HG02973 (cell line): ENCODE data around the gene RALGAPA1.

Experiments used
- ATAC-seq: cut with Tn5 transposase; IDR thresholded peaks from one replicate; pipeline ENCODE4 v1.9.1; 2021; ENCODE audit warnings: moderate library complexity; ENCODE audit not compliant: unreplicated experiment

Gene RALGAPA1

GRCh38 chr14:35503646-35504045 lies 305.4 kb downstream of the RALGAPA1 start:
- no peak for ATAC-seq

DNA sequence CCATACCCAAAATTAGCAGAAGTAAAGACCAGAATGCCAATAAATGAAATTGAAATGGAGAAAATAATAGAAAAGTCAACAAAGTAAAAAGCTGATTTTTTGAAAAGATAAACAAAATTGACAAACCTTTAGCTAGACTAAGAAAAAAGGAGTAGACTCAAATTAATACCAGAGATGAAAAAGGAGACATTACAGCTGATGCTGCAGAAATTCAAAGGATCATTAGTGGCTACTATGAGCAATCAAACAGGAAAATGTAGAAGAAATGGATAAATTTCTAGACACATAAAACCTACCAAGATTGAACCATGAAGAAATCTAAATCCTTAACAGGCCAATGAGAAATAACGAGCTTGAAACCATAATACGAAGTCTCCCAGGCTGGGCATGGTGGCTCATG lies 309.9 kb downstream of the RALGAPA1 start:
- ATAC-seq: no peak

DNA sequence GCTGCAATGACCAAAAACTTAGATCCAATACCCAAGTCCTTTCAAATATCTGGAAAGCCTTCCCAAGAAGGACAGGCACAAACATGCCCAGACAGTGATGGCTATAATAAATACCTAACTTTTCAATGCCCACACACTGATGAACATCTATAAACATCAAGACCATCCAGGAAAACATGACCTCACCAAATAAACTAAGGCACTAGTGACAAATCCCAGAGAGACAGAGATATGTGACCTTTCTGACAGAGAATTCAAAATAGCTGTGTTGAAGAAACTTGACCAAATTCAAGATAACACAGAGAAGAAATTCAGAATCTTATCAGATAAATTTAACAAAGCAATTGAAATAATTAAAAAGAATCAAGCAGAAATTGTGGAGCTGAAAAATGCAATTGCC lies 313.8 kb downstream of the RALGAPA1 start:
- ATAC-seq: no peak

DNA sequence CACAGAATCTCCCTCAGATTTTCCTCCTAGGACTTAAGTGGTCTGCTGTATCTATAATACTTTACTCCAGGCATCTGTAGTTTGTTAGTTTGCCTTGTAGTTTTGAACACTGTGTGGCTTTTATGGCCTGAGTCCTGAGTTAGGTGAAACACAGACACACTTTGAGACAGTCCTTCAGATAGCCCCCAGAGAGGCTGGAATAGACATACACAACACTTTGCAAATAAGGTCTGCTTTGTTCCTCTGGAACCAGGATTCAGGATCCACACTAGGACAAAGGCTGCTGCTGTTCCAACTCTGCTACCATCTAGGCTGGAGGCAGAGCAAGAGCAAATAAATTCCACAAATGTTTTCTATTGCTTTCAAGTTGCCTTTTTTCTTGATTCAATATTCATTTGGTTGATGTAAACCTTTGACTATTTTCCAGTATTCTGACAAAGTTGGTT lies 316.5 kb downstream of the RALGAPA1 start:
- no peak for ATAC-seq
